CD4-positive, alpha-beta T cell (primary cell): ENCODE measurements around the gene MYL3. TPM values are rescaled to one million over a fixed set of nuclear protein-coding genes. Genes with fewer than 3 reads are reported as not detected.

Source experiments
- ATAC-seq: fragments of 200-7000 bp; cut with Tn5 transposase; one replicate; pipeline ENCODE4 v1.10.0; 2022; ENCODE audit warnings: mild to moderate bottlenecking; ENCODE audit not compliant: poor library complexity
- CTCF ChIA-PET: fragments of 350-600 bp; sonication (Branson Sonifier 250); formaldehyde crosslinking; loops from one replicate; lab custom pipeline; 2021; ENCODE audit warnings: antibody characterized with exemption, inconsistent platforms; lab: Charles Lee
- POLR2A ChIA-PET: fragments of 350-600 bp; sonication (Branson Sonifier 250); formaldehyde crosslinking; loops from one replicate; lab custom pipeline; 2021; ENCODE audit warnings: antibody characterized with exemption, inconsistent platforms; lab: Charles Lee
- DNase-seq, 14 experiments: peaks; one replicate each; pipeline ENCODE4 v3.0.0-alpha.2; 2013 to 2020; ENCODE audit warnings: mixed read lengths in 2 of 14
- H3K27ac ChIP-seq, 2 donors: one replicate each; pipeline versions ENCODE4 v1.5.1 to v1.7.0; 2013; ENCODE audit warnings: low read length in 2 of 2, low read depth in 1 of 2, mild to moderate bottlenecking in 1 of 2
- H3K27me3 ChIP-seq, 2 experiments: 1 replicate in 1 of 2; 2 replicates in 1 of 2; pipeline versions ENCODE4 v1.6.1 to v1.7.0; 2013; ENCODE audit warnings: low read length in 2 of 2, control low read depth in 1 of 2, mild to moderate bottlenecking in 1 of 2, moderate library complexity in 1 of 2; ENCODE audit not compliant: insufficient read depth in 2 of 2, control insufficient read depth in 1 of 2
- H3K36me3 ChIP-seq: one replicate; pipeline ENCODE4 v1.6.1; 2013; ENCODE audit warnings: low read length, control low read depth; ENCODE audit not compliant: insufficient read depth
- H3K4me1 ChIP-seq: one replicate; pipeline ENCODE4 v1.6.1; 2013; ENCODE audit warnings: low read length, control low read depth; ENCODE audit not compliant: insufficient read depth
- H3K4me3 ChIP-seq: one replicate; pipeline ENCODE4 v1.5.1; 2013; ENCODE audit warnings: mild to moderate bottlenecking, low read length, moderate library complexity
- H3K9me3 ChIP-seq, 2 experiments: 1 replicate in 1 of 2; 2 replicates in 1 of 2; pipeline versions ENCODE4 v1.6.1 to v1.7.0; 2013; ENCODE audit warnings: low read length in 2 of 2, mild to moderate bottlenecking in 2 of 2, control low read depth in 1 of 2, moderate library complexity in 1 of 2; ENCODE audit not compliant: control insufficient read depth in 1 of 2, insufficient read depth in 1 of 2
- H3K27ac Mint-ChIP-seq: one replicate; pipeline ENCODE4 v1.8.0; 2020; ENCODE audit warnings: mixed read lengths
- H3K27me3 Mint-ChIP-seq: one replicate; pipeline ENCODE4 v1.8.0; 2021; ENCODE audit warnings: mixed read lengths
- H3K36me3 Mint-ChIP-seq: one replicate; pipeline ENCODE4 v1.8.0; 2021; ENCODE audit warnings: low read depth, mixed read lengths
- H3K4me1 Mint-ChIP-seq: one replicate; pipeline ENCODE4 v1.8.0; 2021; ENCODE audit warnings: low read depth, mixed read lengths
- H3K4me3 Mint-ChIP-seq: one replicate; pipeline ENCODE4 v1.8.0; 2020; ENCODE audit warnings: mild to moderate bottlenecking, mixed read lengths
- H3K9me3 Mint-ChIP-seq: one replicate; pipeline ENCODE4 v1.8.0; 2020; ENCODE audit warnings: mixed read lengths
- CTCF ChIP-seq: fragments of 200-600 bp; IDR thresholded peaks from one replicate; pipeline ENCODE4 v1.8.0; 2022; ENCODE audit warnings: antibody characterized with exemption, mild to moderate bottlenecking
- intact Hi-C, 2 experiments: fragments of 100-400 bp; cut with DNase I in 1 of 2; cut with micrococcal nuclease in 1 of 2; formaldehyde crosslinking; loops; one replicate each; pipeline versions ENCODE4 v1.15.1 to v1.9.0; 2023 to 2025; cut with DNase I, micrococcal nuclease
- total RNA-seq, 174 experiments: library from RNA in 2 of 174; stranded (reverse) in 2 of 174; gene quantifications; one replicate each; pipeline ENCODE4 v1.2.3 and lab custom pipeline; 2021 to 2026

MYL3 gene
- total RNA-seq, 2 experiments from 2014 or later, result not detected

- Histone ChIP-seq H3K4me3 (no peak overlapping the region), H3K27ac (no peak overlapping the region), H3K27me3 (no peaks in the 10 kb centered on the region), H3K36me3 (no peaks in the 10 kb centered on the region), H3K4me1 (peaks cover 5% of the 10 kb centered on the region), H3K9me3 (no peaks in the 10 kb centered on the region)
- Mint-ChIP-seq H3K9me3 (no peaks in the 10 kb centered on the region), H3K4me3 (no peak overlapping the region), H3K4me1 (no peaks in the 10 kb centered on the region), H3K36me3 (no peaks in the 10 kb centered on the region), H3K27ac (no peak overlapping the region), H3K27me3 (peaks cover 5% of the 10 kb centered on the region)
- ATAC-seq (no peak), DNase-seq (no peak)
- POLR2A ChIA-PET, result no interaction called here
- TF ChIP-seq CTCF, result no peak
- intact Hi-C loops, result no loop called here
- CTCF ChIA-PET, result no interaction called here
Observed at GRCh38 chr3:46864061-46864881, 1.0 kb upstream of the MYL3 start.

- POLR2A ChIA-PET, result no interaction called here
- Histone ChIP-seq H3K27ac (no peak overlapping the region), H3K4me3 (no peak overlapping the region), H3K27me3 (no peaks in the 10 kb centered on the region), H3K4me1 (peaks cover 5% of the 10 kb centered on the region), H3K36me3 (no peaks in the 10 kb centered on the region), H3K9me3 (no peaks in the 10 kb centered on the region)
- Mint-ChIP-seq H3K4me3 (no peak overlapping the region), H3K9me3 (no peaks in the 10 kb centered on the region), H3K4me1 (no peaks in the 10 kb centered on the region), H3K36me3 (no peaks in the 10 kb centered on the region), H3K27ac (no peak overlapping the region), H3K27me3 (peaks cover 5% of the 10 kb centered on the region)
- no peak for TF ChIP-seq CTCF
- no peak for DNase-seq
- intact Hi-C loops, result no loop called here
- ATAC-seq, result no peak
- CTCF ChIA-PET, result no interaction called here
Observed at GRCh38 chr3:46862369-46863025, 747 bp downstream of the MYL3 start.

- ChIA-PET POLR2A (no interaction called here), CTCF (no interaction called here)
- H3K4me3 ChIP-seq, result no peak overlapping the region
- ATAC-seq (no peak), DNase-seq (no peak)
- Mint-ChIP-seq H3K9me3 (no peaks in the 10 kb centered on the region), H3K4me1 (no peaks in the 10 kb centered on the region), H3K36me3 (no peaks in the 10 kb centered on the region), H3K27ac (no peak overlapping the region), H3K4me3 (no peak overlapping the region), H3K27me3 (peaks cover 3% of the 10 kb centered on the region)
- H3K27ac ChIP-seq, result no peak overlapping the region
- H3K27me3 ChIP-seq, result no peaks in the 10 kb centered on the region
- H3K36me3 ChIP-seq, result no peaks in the 10 kb centered on the region
- intact Hi-C loops, result no loop called here
- peaks cover under 1% of the 10 kb centered on the region for H3K4me1 ChIP-seq
- no peaks in the 10 kb centered on the region for H3K9me3 ChIP-seq
- TF ChIP-seq CTCF, result no peak
Observed at GRCh38 chr3:46861605-46862368, 1.5 kb downstream of the MYL3 start.
